HepG2 (cell line): ENCODE data around the gene RERG. TPM values are rescaled to one million over a fixed set of nuclear protein-coding genes. Genes with fewer than 3 reads are reported as not detected.

Source experiments
- ATAC-seq: fragments of 200-7000 bp; cut with Tn5 transposase; 3 replicates; pipeline ENCODE4 v1.9.1; 2020; ENCODE audit warnings: mild to moderate bottlenecking, moderate library complexity
- BruUV-seq: library from RNA; stranded (reverse); fragments of 400-500 nt; replicated peaks from 2 replicates; lab custom pipeline; 2021; lab: Mats Ljungman, UMichigan
- CTCF ChIA-PET: fragments of 300-600 bp; formaldehyde crosslinking; extraction: SDS; loops from one replicate; lab custom pipeline; 2021; ENCODE audit warnings: low total read pairs, inconsistent platforms, low intra/inter-chr PET ratio; lab: Yijun Ruan, JAX
- POLR2A ChIA-PET: fragments of 350-600 bp; sonication (Branson Sonifier 250); formaldehyde crosslinking; loops from one replicate; lab custom pipeline; 2020; ENCODE audit warnings: antibody characterized with exemption, inconsistent platforms; lab: Yijun Ruan, JAX
- DNase-seq: peaks from one replicate; pipeline ENCODE4 v3.0.0-alpha.2; 2015; ENCODE audit warnings: low spot score
- FAIRE-seq: peaks from 3 replicates; lab custom pipeline; 2011; peaks lifted over from hg19 to GRCh38; lab: Jason Lieb, UNC
- H2AFZ ChIP-seq: one replicate; pipeline ENCODE4 v1.6.1; 2011; ENCODE audit warnings: low read length, inconsistent platforms
- H3K27ac ChIP-seq: fragments of 300-600 bp; 3 replicates; pipeline ENCODE4 v1.8.0; 2011; ENCODE audit warnings: mixed run types, mild to moderate bottlenecking, mixed read lengths, low read length, inconsistent platforms; ENCODE audit not compliant: insufficient read depth; ENCODE audit errors: extremely low read length
- H3K27me3 ChIP-seq, 2 experiments: fragments of 200-600 bp in 1 of 2; 2 replicates in 1 of 2; 3 replicates in 1 of 2; pipeline versions ENCODE4 v1.6.0 to v1.8.0; 2011; ENCODE audit warnings: low read length in 2 of 2, mild to moderate bottlenecking in 2 of 2, moderate library complexity in 2 of 2, inconsistent platforms in 1 of 2; ENCODE audit not compliant: insufficient read depth in 2 of 2, control insufficient read depth in 1 of 2
- H3K36me3 ChIP-seq, 2 experiments: fragments of 200-600 bp in 1 of 2; replicated peaks in 1 of 2; 2 replicates in 1 of 2; 3 replicates in 1 of 2; pipeline versions ENCODE4 v1.5.1 to v1.8.0; 2011; ENCODE audit warnings: low read length in 2 of 2, inconsistent platforms in 1 of 2; ENCODE audit not compliant: insufficient read depth in 2 of 2, control insufficient read depth in 1 of 2
- H3K4me1 ChIP-seq: 2 replicates; pipeline ENCODE4 v1.5.1; 2012; ENCODE audit warnings: low read length, inconsistent platforms; ENCODE audit not compliant: insufficient read depth
- H3K4me2 ChIP-seq: 2 replicates; pipeline ENCODE4 v1.6.0; 2011; ENCODE audit warnings: low read depth, low read length, inconsistent platforms
- H3K4me3 ChIP-seq, 3 experiments: fragments of 200-600 bp in 1 of 3; sonication (generic), shearing (Covaris generic) in 1 of 3; replicated peaks in 1 of 3; 2 replicates each; pipeline ENCODE4 v1.5.1; 2011 to 2016; ENCODE audit warnings: low read length in 3 of 3, inconsistent platforms in 2 of 3, low read depth in 2 of 3, mild to moderate bottlenecking in 2 of 3, control low read depth in 1 of 3, mixed read lengths in 1 of 3; ENCODE audit not compliant: insufficient read depth in 1 of 3
- H3K79me2 ChIP-seq: one replicate; pipeline ENCODE4 v1.6.1; 2011; ENCODE audit warnings: low read length, inconsistent platforms; ENCODE audit not compliant: insufficient read depth
- H3K9ac ChIP-seq: 2 replicates; pipeline ENCODE4 v1.6.0; 2011; ENCODE audit warnings: mild to moderate bottlenecking, low read depth, low read length, inconsistent platforms; ENCODE audit not compliant: insufficient read depth
- H3K9me3 ChIP-seq: 2 replicates; pipeline ENCODE4 v1.5.1; 2012; ENCODE audit warnings: mild to moderate bottlenecking, low read length
- H4K20me1 ChIP-seq: 2 replicates; pipeline ENCODE4 v1.6.0; 2011; ENCODE audit warnings: inconsistent platforms, mild to moderate bottlenecking, low read length, moderate library complexity; ENCODE audit not compliant: insufficient read depth
- AKNA ChIP-seq: sonication (generic); formaldehyde crosslinking; IDR thresholded peaks from 2 replicates; pipeline ENCODE4 v1.4.0; 2020; ENCODE audit warnings: missing genetic modification reagents, borderline replicate concordance
- MAFF ChIP-seq: IDR thresholded peaks from 2 replicates; pipeline ENCODE4 v1.6.1; 2011; ENCODE audit warnings: low read depth, low read length, improper control_type of control experiment
- MAFK ChIP-seq, 2 experiments: IDR thresholded peaks in 1 of 2; conservative IDR thresholded peaks in 1 of 2; 2 replicates each; pipeline ENCODE4 v1.6.1; 2011; ENCODE audit warnings: improper control_type of control experiment in 2 of 2, low read length in 2 of 2
- REXO4 ChIP-seq: sonication (generic); formaldehyde crosslinking; IDR thresholded peaks from 2 replicates; pipeline ENCODE4 v1.8.0; 2022; ENCODE audit warnings: missing genetic modification reagents, mild to moderate bottlenecking, borderline replicate concordance
- TBL1XR1 ChIP-seq: fragments of 150-350 bp; IDR thresholded peaks from 2 replicates; pipeline ENCODE4 v1.6.1; 2014; ENCODE audit warnings: borderline replicate concordance, low read length; ENCODE audit not compliant: partially characterized antibody
- ZNF878 ChIP-seq: sonication (generic); formaldehyde crosslinking; IDR thresholded peaks from 2 replicates; pipeline ENCODE4 v1.8.1; 2023; ENCODE audit warnings: mild to moderate bottlenecking, missing genetic modification reagents, moderate library complexity
- WGBS: methylation state at CpG from one replicate; pipeline ENCODE4 v1.1.6; 2017; ENCODE audit warnings: low lambda C conversion rate; 5-methylcytosine and 5-hydroxymethylcytosine counted together
- in situ Hi-C: cut with HindIII; loops from 2 replicates; pipeline ENCODE4 v1.10.0; 2017; ENCODE audit warnings: low pct_unique_long_range_greater_than_20kb; ENCODE audit not compliant: extremely low pct_ligation_motif_present
- intact Hi-C: fragments of 100-400 bp; cut with micrococcal nuclease; formaldehyde crosslinking; loops from one replicate; pipeline ENCODE4 v1.10.0; 2022; ENCODE audit not compliant: unreplicated experiment
- polyA plus RNA-seq, 8 experiments: library from polyadenylated mRNA; depleted of rRNA in 3 of 8; stranded (reverse) in 7 of 8; unstranded in 1 of 8; fragments of >200 nt; fragmentation: Illumina TruSeq in 4 of 8; extraction: Trizol in 4 of 8; gene quantifications; 2 replicates each; pipeline versions ENCODE4 v1.2.1 to v1.2.3, GENCODE V29; 2011 to 2016; ENCODE audit warnings: low read depth in 4 of 8, missing spikeins in 1 of 8, mixed read lengths in 1 of 8; ENCODE audit not compliant: insufficient read depth in 1 of 8
- total RNA-seq, 5 experiments: library from RNA; depleted of rRNA; stranded (reverse); fragments of >200 nt; fragmentation: Illumina TruSeq; extraction: Trizol; gene quantifications; 2 replicates each; pipeline ENCODE4 v1.2.3, GENCODE V29; 2016; ENCODE audit warnings: low read depth in 1 of 5
- TF ChIP-seq, protein P1 (sequence below): sonication (generic); formaldehyde crosslinking; IDR thresholded peaks from 2 replicates; pipeline ENCODE4 v1.4.0; 2020; ENCODE audit warnings: missing genetic modification reagents
- TF ChIP-seq, protein P2 (sequence below): sonication (generic); formaldehyde crosslinking; IDR thresholded peaks from 2 replicates; pipeline ENCODE4 v1.4.0; 2020; ENCODE audit warnings: mild to moderate bottlenecking, missing genetic modification reagents, borderline replicate concordance

The RERG gene
- total and polyA plus RNA-seq, 2 of the 13 experiments (the other 11 are each of a cell fraction or from before 2014, with no cell fraction given): not detected

GRCh38 chr12:15092826-15093225 lies 128.4 kb downstream of the RERG start (continued):
- TF ChIP-seq TBL1XR1: no peak

GRCh38 chr12:15090441-15090840 lies 130.8 kb downstream of the RERG start:
- ChIA-PET POLR2A (no interaction called here), CTCF (no interaction called here)
- intact Hi-C loops: no loop called here
- H3K4me3 ChIP-seq: no peak overlapping the region
- no peak overlapping the region for H2AFZ ChIP-seq
- no peaks in the 10 kb centered on the region for H3K36me3 ChIP-seq
- FAIRE-seq: no peak
- H3K27ac ChIP-seq: no peak overlapping the region
- in situ Hi-C loops: no loop called here
- no peaks in the 10 kb centered on the region for H4K20me1 ChIP-seq
- no peaks in the 10 kb centered on the region for H3K4me1 ChIP-seq
- no peak for ATAC-seq
- no peaks in the 10 kb centered on the region for H3K27me3 ChIP-seq
- 0% methylated on average over 2 of the region's 2 CpGs for WGBS
- no peaks in the 10 kb centered on the region for H3K79me2 ChIP-seq
- BruUV-seq: no TSS peak
- peak; percentile 59 to 74; a peak in 3 of 4 replicates for TF ChIP-seq MAFK (conservative IDR thresholded peaks at IDR 0.05 in 1 of 2, IDR thresholded peaks at IDR 0.05 in 1 of 2; ENCODE audit: low read length in 2 of 2)
- TF ChIP-seq MAFF: peak; percentile 39; the same call in 1 of the 2 replicates
- TF ChIP-seq ZNF878 (CRISPR knock-in tag): no peak
- H3K9ac ChIP-seq: no peak overlapping the region
- no peak for DNase-seq
- H3K4me2 ChIP-seq: no peak overlapping the region
- no peaks in the 10 kb centered on the region for H3K9me3 ChIP-seq

- H3K36me3 ChIP-seq: no peaks in the 10 kb centered on the region
- ATAC-seq: no peak
- H3K27me3 ChIP-seq: no peaks in the 10 kb centered on the region
- ChIA-PET CTCF (no interaction called here), POLR2A (no interaction called here)
- no peak for FAIRE-seq
- in situ Hi-C loops (no loop called here), intact Hi-C loops (no loop called here)
- H4K20me1 ChIP-seq: no peaks in the 10 kb centered on the region
- H3K4me2 ChIP-seq: no peak overlapping the region
- no peak for DNase-seq
- H2AFZ ChIP-seq: no peak overlapping the region
- H3K4me3 ChIP-seq: no peak overlapping the region
- H3K9ac ChIP-seq: no peak overlapping the region
- no peaks in the 10 kb centered on the region for H3K79me2 ChIP-seq
- WGBS: 0% methylated on average over 1 of the region's 1 CpG
- H3K9me3 ChIP-seq: no peaks in the 10 kb centered on the region
- no peaks in the 10 kb centered on the region for H3K4me1 ChIP-seq
- BruUV-seq: no TSS peak
- H3K27ac ChIP-seq: no peak overlapping the region
- TF ChIP-seq, protein P1, sequence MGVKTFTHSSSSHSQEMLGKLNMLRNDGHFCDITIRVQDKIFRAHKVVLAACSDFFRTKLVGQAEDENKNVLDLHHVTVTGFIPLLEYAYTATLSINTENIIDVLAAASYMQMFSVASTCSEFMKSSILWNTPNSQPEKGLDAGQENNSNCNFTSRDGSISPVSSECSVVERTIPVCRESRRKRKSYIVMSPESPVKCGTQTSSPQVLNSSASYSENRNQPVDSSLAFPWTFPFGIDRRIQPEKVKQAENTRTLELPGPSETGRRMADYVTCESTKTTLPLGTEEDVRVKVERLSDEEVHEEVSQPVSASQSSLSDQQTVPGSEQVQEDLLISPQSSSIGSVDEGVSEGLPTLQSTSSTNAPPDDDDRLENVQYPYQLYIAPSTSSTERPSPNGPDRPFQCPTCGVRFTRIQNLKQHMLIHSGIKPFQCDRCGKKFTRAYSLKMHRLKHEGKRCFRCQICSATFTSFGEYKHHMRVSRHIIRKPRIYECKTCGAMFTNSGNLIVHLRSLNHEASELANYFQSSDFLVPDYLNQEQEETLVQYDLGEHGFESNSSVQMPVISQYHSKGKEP: no peak
- TF ChIP-seq AKNA (CRISPR knock-in tag) (no peak), REXO4 (CRISPR knock-in tag) (no peak)
- TF ChIP-seq, protein P2, sequence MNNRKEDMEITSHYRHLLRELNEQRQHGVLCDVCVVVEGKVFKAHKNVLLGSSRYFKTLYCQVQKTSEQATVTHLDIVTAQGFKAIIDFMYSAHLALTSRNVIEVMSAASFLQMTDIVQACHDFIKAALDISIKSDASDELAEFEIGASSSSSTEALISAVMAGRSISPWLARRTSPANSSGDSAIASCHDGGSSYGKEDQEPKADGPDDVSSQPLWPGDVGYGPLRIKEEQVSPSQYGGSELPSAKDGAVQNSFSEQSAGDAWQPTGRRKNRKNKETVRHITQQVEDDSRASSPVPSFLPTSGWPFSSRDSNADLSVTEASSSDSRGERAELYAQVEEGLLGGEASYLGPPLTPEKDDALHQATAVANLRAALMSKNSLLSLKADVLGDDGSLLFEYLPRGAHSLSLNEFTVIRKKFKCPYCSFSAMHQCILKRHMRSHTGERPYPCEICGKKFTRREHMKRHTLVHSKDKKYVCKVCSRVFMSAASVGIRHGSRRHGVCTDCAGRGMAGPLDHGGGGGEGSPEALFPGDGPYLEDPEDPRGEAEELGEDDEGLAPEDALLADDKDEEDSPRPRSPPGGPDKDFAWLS (CRISPR knock-in tag): no peak
Measured at GRCh38 chr12:15088105-15088504, 133.1 kb downstream of the RERG start.
